H1 (cell line): ENCODE data around the gene RMND5B. TPM values are rescaled to one million over a fixed set of nuclear protein-coding genes. Genes with fewer than 3 reads are reported as not detected.

ENCODE experiments used
- CTCF ChIA-PET: fragments of 300-600 bp; sonication (Branson Sonifier 250); formaldehyde crosslinking; loops from one replicate; lab custom pipeline; 2021; ENCODE audit not compliant: partially characterized antibody; lab: Charles Lee
- POLR2A ChIA-PET: fragments of 300-600 bp; sonication (Branson Sonifier 250); formaldehyde crosslinking; loops from one replicate; lab custom pipeline; 2021; ENCODE audit warnings: inconsistent platforms; ENCODE audit not compliant: partially characterized antibody; lab: Charles Lee
- DNase-seq, 2 experiments: peaks; one replicate each; pipeline versions ENCODE4 v3.0.0 to v3.0.0-alpha.2; 2010 to 2022; ENCODE audit warnings: low spot score in 2 of 2, low read depth in 1 of 2, mixed read lengths in 1 of 2
- FAIRE-seq: peaks from 2 replicates; lab custom pipeline; 2011; peaks lifted over from hg19 to GRCh38; lab: Jason Lieb, UNC
- H2AFZ ChIP-seq: 2 replicates; pipeline ENCODE4 v1.8.1; 2012; ENCODE audit warnings: low read length, inconsistent platforms
- H2AK5ac ChIP-seq: 2 replicates; pipeline ENCODE4 v1.6.1; 2013; ENCODE audit warnings: low read depth, low read length
- H2BK120ac ChIP-seq: replicated peaks from 2 replicates; pipeline ENCODE3; 2013; ENCODE audit warnings: low read depth, low read length, inconsistent platforms
- H2BK12ac ChIP-seq: 2 replicates; pipeline ENCODE4 v1.6.1; 2013; ENCODE audit warnings: low read depth, low read length
- H2BK15ac ChIP-seq: 2 replicates; pipeline ENCODE4 v1.6.1; 2013; ENCODE audit warnings: low read length
- H2BK20ac ChIP-seq: 2 replicates; pipeline ENCODE4 v1.6.1; 2013; ENCODE audit warnings: low read length
- H2BK5ac ChIP-seq: 2 replicates; pipeline ENCODE4 v1.6.1; 2013; ENCODE audit warnings: low read depth, low read length
- H3K14ac ChIP-seq: 2 replicates; pipeline ENCODE4 v1.6.1; 2013; ENCODE audit warnings: inconsistent platforms; ENCODE audit not compliant: insufficient read length
- H3K18ac ChIP-seq: 2 replicates; pipeline ENCODE4 v1.6.1; 2013; ENCODE audit warnings: low read length; ENCODE audit errors: extremely low read depth
- H3K23ac ChIP-seq: 2 replicates; pipeline ENCODE4 v1.6.1; 2013; ENCODE audit warnings: inconsistent platforms; ENCODE audit not compliant: insufficient read length
- H3K23me2 ChIP-seq: 2 replicates; pipeline ENCODE4 v1.6.1; 2013; ENCODE audit warnings: low read depth, low read length
- H3K27ac ChIP-seq: 2 replicates; pipeline ENCODE4 v1.6.1; 2011; ENCODE audit warnings: low read depth, low read length, inconsistent platforms
- H3K27me3 ChIP-seq, 4 experiments: replicated peaks in 1 of 4; 1 replicate in 1 of 4; 2 replicates in 3 of 4; pipeline versions ENCODE4 v1.6.1 to v1.8.1; 2011 to 2013; ENCODE audit warnings: low read length in 3 of 4, mild to moderate bottlenecking in 3 of 4, inconsistent platforms in 2 of 4, mixed read lengths in 2 of 4, moderate library complexity in 1 of 4; ENCODE audit not compliant: control insufficient read depth in 3 of 4, insufficient read depth in 3 of 4; ENCODE audit errors: extremely low read depth in 1 of 4
- H3K36me3 ChIP-seq, 4 experiments: 2 replicates each; pipeline versions ENCODE4 v1.6.1 to v1.8.1; 2011 to 2013; ENCODE audit warnings: mild to moderate bottlenecking in 4 of 4, low read length in 3 of 4, moderate library complexity in 2 of 4, control low read depth in 1 of 4, inconsistent platforms in 1 of 4; ENCODE audit not compliant: insufficient read depth in 4 of 4, control insufficient read depth in 2 of 4
- H3K4ac ChIP-seq: replicated peaks from 2 replicates; pipeline ENCODE3; 2013; ENCODE audit warnings: low read length, low read depth, mixed read lengths, inconsistent platforms; ENCODE audit not compliant: insufficient read length
- H3K4me1 ChIP-seq, 4 experiments: replicated peaks in 1 of 4; 1 replicate in 1 of 4; 2 replicates in 3 of 4; pipeline versions ENCODE4 v1.6.1 to v1.8.1; 2011 to 2013; ENCODE audit warnings: low read length in 3 of 4, inconsistent platforms in 2 of 4, mixed read lengths in 1 of 4; ENCODE audit not compliant: insufficient read depth in 4 of 4, control insufficient read depth in 3 of 4
- H3K4me2 ChIP-seq, 2 experiments: 2 replicates each; pipeline versions ENCODE4 v1.6.1 to v1.8.1; 2011 to 2013; ENCODE audit warnings: low read depth in 2 of 2, low read length in 2 of 2, control low read depth in 1 of 2, inconsistent platforms in 1 of 2, mild to moderate bottlenecking in 1 of 2; ENCODE audit not compliant: insufficient read depth in 1 of 2
- H3K4me3 ChIP-seq, 4 experiments: fragments of 200-600, 300-600 bp in 1 of 4; sonication (generic), shearing (Covaris generic), sonication (Bioruptor Twin) in 1 of 4; 2 replicates each; pipeline versions ENCODE4 v1.5.1 to v1.8.1; 2011 to 2016; ENCODE audit warnings: low read length in 4 of 4, low read depth in 3 of 4, control low read depth in 2 of 4, inconsistent platforms in 2 of 4, mild to moderate bottlenecking in 2 of 4, mixed read lengths in 1 of 4, moderate library complexity in 1 of 4; ENCODE audit not compliant: insufficient read depth in 2 of 4; ENCODE audit errors: extremely low read depth in 1 of 4
- H3K56ac ChIP-seq: replicated peaks from 2 replicates; pipeline ENCODE3; 2013; ENCODE audit warnings: low read depth, mild to moderate bottlenecking, mixed read lengths, low read length, inconsistent platforms; ENCODE audit not compliant: insufficient read length
- H3K79me1 ChIP-seq: 2 replicates; pipeline ENCODE4 v1.6.1; 2013; ENCODE audit warnings: low read depth, low read length, control low read depth
- H3K79me2 ChIP-seq, 2 experiments: 2 replicates each; pipeline versions ENCODE4 v1.6.1 to v1.8.1; 2012 to 2013; ENCODE audit warnings: low read length in 2 of 2, mild to moderate bottlenecking in 2 of 2, inconsistent platforms in 1 of 2; ENCODE audit not compliant: insufficient read depth in 2 of 2, control insufficient read depth in 1 of 2
- H3K9ac ChIP-seq, 4 experiments: replicated peaks in 1 of 4; 1 replicate in 1 of 4; 2 replicates in 3 of 4; pipeline versions ENCODE4 v1.6.1 to v1.8.1; 2011 to 2013; ENCODE audit warnings: low read depth in 3 of 4, low read length in 3 of 4, control low read depth in 2 of 4, mild to moderate bottlenecking in 2 of 4, moderate library complexity in 2 of 4, inconsistent platforms in 1 of 4; ENCODE audit errors: extremely low read depth in 1 of 4
- H3K9me3 ChIP-seq, 2 experiments: 2 replicates each; pipeline versions ENCODE4 v1.6.1 to v1.8.1; 2012 to 2013; ENCODE audit warnings: mild to moderate bottlenecking in 2 of 2, moderate library complexity in 2 of 2, control low read depth in 1 of 2, inconsistent platforms in 1 of 2, low read depth in 1 of 2, low read length in 1 of 2, mixed read lengths in 1 of 2; ENCODE audit not compliant: insufficient read depth in 2 of 2
- H4K20me1 ChIP-seq, 2 experiments: replicated peaks in 1 of 2; 2 replicates each; pipeline versions ENCODE3 to v1.8.1; 2011 to 2013; ENCODE audit warnings: inconsistent platforms in 2 of 2, low read length in 2 of 2, mild to moderate bottlenecking in 1 of 2; ENCODE audit not compliant: insufficient read depth in 2 of 2, control insufficient read depth in 1 of 2
- H4K5ac ChIP-seq: 2 replicates; pipeline ENCODE4 v1.6.1; 2013; ENCODE audit warnings: low read length, low read depth, mixed read lengths, inconsistent platforms; ENCODE audit not compliant: insufficient read length
- H4K8ac ChIP-seq: 2 replicates; pipeline ENCODE4 v1.8.0; 2013; ENCODE audit warnings: mild to moderate bottlenecking, moderate library complexity, low read length, inconsistent platforms; ENCODE audit not compliant: insufficient read depth; ENCODE audit errors: extremely low read depth
- H4K91ac ChIP-seq: replicated peaks from 2 replicates; pipeline ENCODE3; 2013; ENCODE audit warnings: low read length, mixed read lengths, inconsistent platforms; ENCODE audit not compliant: insufficient read length
- ATF2 ChIP-seq: IDR thresholded peaks from 2 replicates; pipeline ENCODE4 v1.6.1; 2012; ENCODE audit warnings: low read length, inconsistent platforms
- CBX5 ChIP-seq: fragments of 300-800, 300-1000 bp; sonication (generic); IDR thresholded peaks from 2 replicates; pipeline ENCODE4 v1.7.1; 2016; ENCODE audit warnings: antibody characterized with exemption, low read length, low read depth
- FOSL1 ChIP-seq: IDR thresholded peaks from 2 replicates; pipeline ENCODE4 v1.6.1; 2011; ENCODE audit warnings: mild to moderate bottlenecking, low read depth, low read length, moderate library complexity; ENCODE audit not compliant: insufficient read depth
- NANOG ChIP-seq: IDR thresholded peaks from 2 replicates; pipeline ENCODE4 v1.6.1; 2011; ENCODE audit warnings: low read length, low read depth, mild to moderate bottlenecking, inconsistent platforms; ENCODE audit not compliant: insufficient read depth, poor library complexity, severe bottlenecking
- RFX5 ChIP-seq: IDR thresholded peaks from 2 replicates; pipeline ENCODE4 v1.6.1; 2011; ENCODE audit warnings: low read depth, low read length, improper control_type of control experiment, borderline replicate concordance
- RNF2 ChIP-seq: fragments of 200-900, 300-1000 bp; sonication (generic); IDR thresholded peaks from 2 replicates; pipeline ENCODE4 v1.7.1; 2016; ENCODE audit warnings: borderline replicate concordance, low read depth, mild to moderate bottlenecking, antibody characterized with exemption, low read length; ENCODE audit not compliant: poor library complexity, severe bottlenecking; ENCODE audit errors: missing control alignments
- RXRA ChIP-seq: IDR thresholded peaks from 2 replicates; pipeline ENCODE4 v1.6.1; 2011; ENCODE audit warnings: low read depth, mild to moderate bottlenecking, low read length, moderate library complexity; ENCODE audit not compliant: insufficient read depth
- SIRT6 ChIP-seq: IDR thresholded peaks from one replicate; pipeline ENCODE4 v1.7.1; 2012; ENCODE audit warnings: low read length, inconsistent platforms
- TBP ChIP-seq: IDR thresholded peaks from 2 replicates; pipeline ENCODE4 v1.6.1; 2011; ENCODE audit warnings: low read depth, low read length, improper control_type of control experiment
- WGBS, 2 experiments: shearing (Covaris generic) in 1 of 2; methylation state at CpG; one replicate each; pipeline versions ENCODE4 v1.1.6 to v1.1.7; 2013 to 2015; ENCODE audit warnings: low lambda C conversion rate in 2 of 2, mixed read lengths in 2 of 2, inconsistent platforms in 1 of 2, low coverage in 1 of 2, missing lambda C conversion rate in 1 of 2; ENCODE audit not compliant: insufficient replicate concordance in 2 of 2, insufficient coverage in 1 of 2, insufficient read length in 1 of 2; ENCODE audit errors: extremely low coverage in 1 of 2, missing lambda C conversion rate in 1 of 2; 5-methylcytosine and 5-hydroxymethylcytosine counted together
- polyA plus RNA-seq, 7 experiments: library from polyadenylated mRNA; depleted of rRNA in 3 of 7; stranded (reverse) in 5 of 7; unstranded in 2 of 7; fragments of >200 nt in 5 of 7; fragments of 200-250 nt in 2 of 7; gene quantifications; 1 replicate in 5 of 7; 2 replicates in 1 of 7; 4 replicates in 1 of 7; pipeline versions ENCODE4 v1.2.1 to v1.2.3, GENCODE V29; 2011 to 2013; ENCODE audit warnings: missing spikeins in 2 of 7, mixed read lengths in 2 of 7
- total RNA-seq: library from RNA; stranded (reverse); fragmentation: NEBNext Ultra II Directional; extraction: Animal tissue kit (Norgen Biotek cat#: 25700); gene quantifications from 2 replicates; pipeline ENCODE4 v1.2.1, GENCODE V29; 2021

RMND5B gene
- total and polyA plus RNA-seq, 2 of the 8 experiments (the other 6 are each of a cell fraction or from before 2014, with no cell fraction given), result 75.9 to 90.2 TPM

GRCh38 chr5:178180141-178180863 is 49.5 kb downstream of the RMND5B start:
- FAIRE-seq, result peak; percentile 96
- whole genome bisulfite sequencing, 2 experiments, result 2% methylated on average over 9 of the region's 9 CpGs; no CpG with 5 or more reads in 1 of the 2 experiments
- TF ChIP-seq ATF2 (no peak), TBP (peak; percentile 79), FOSL1 (no peak), NANOG (no peak), CBX5 (no peak), RNF2 (no peak), RFX5 (no peak), SIRT6 (no peak), RXRA (no peak)

More at GRCh38 chr5:178180141-178180863, 49.5 kb downstream of the RMND5B start:
- peak overlapping the region; percentile 99 for H3K18ac ChIP-seq
- H3K4me2 ChIP-seq, result peak overlapping the region; percentile 83 to 86
- peak overlapping the region; percentile 46 for H4K5ac ChIP-seq
- peak; percentile 79 to 89 for DNase-seq
- peak overlapping the region; percentile 87; the same call in 1 of the 2 replicates for H4K8ac ChIP-seq
- H3K4me1 ChIP-seq, result peaks cover 0 to 25% (median 16%) of the 10 kb centered on the region in 4 experiments; a peak in 6 of 7 replicates
- H2BK120ac ChIP-seq, result peak overlapping the region; percentile 80
- H4K20me1 ChIP-seq, result no peaks in the 10 kb centered on the region
- H3K9me3 ChIP-seq, result no peaks in the 10 kb centered on the region
- no peaks in the 10 kb centered on the region for H3K79me1 ChIP-seq
- H2AFZ ChIP-seq, result no peak overlapping the region
- H3K4ac ChIP-seq, result peak overlapping the region; percentile 82
- peak overlapping the region; percentile 88; the same call in 1 of the 2 replicates for H2BK15ac ChIP-seq
- H3K9ac ChIP-seq, result peak overlapping the region in 3 of 4 experiments; percentile 70 to 90 (median 81); a peak in 6 of 7 replicates
- peak overlapping the region; percentile 60 for H3K56ac ChIP-seq
- H3K4me3 ChIP-seq, result peak overlapping the region; percentile 20 to 49 (median 26); a peak in 6 of 8 replicates
- peak overlapping the region; percentile 97 for H2BK5ac ChIP-seq
- H3K27me3 ChIP-seq, result no peaks in the 10 kb centered on the region
- no peak overlapping the region for H3K14ac ChIP-seq
- H3K79me2 ChIP-seq, result no peaks in the 10 kb centered on the region
- CTCF ChIA-PET, result interaction anchor here (0.6 to 7.2 kb wide), 10 partner anchors 11 to 263 kb away, joined by 3 to 54 read pairs (median 4); partner anchors contain the start of gene HNRNPAB
- 0 out of 2 replicates have a peak, but pooled peaks cover 2% of the 10 kb centered on the region for H3K23me2 ChIP-seq
- H3K27ac ChIP-seq, result peak overlapping the region; percentile 98
- H3K36me3 ChIP-seq, result no peaks in the 10 kb centered on the region
- no peak overlapping the region for H3K23ac ChIP-seq
- POLR2A ChIA-PET, result interaction anchor here (0.7 to 38.5 kb wide), 27 partner anchors 10 to 1974 kb away, joined by 3 to 985 read pairs (median 4); partner anchors contain the start of genes HNRNPAB, NHP2 and PHYKPL
- no peak overlapping the region; the same call in 1 of the 2 replicates for H2AK5ac ChIP-seq
- peak overlapping the region; percentile 94; the same call in 1 of the 2 replicates for H2BK20ac ChIP-seq
- peak overlapping the region; percentile 94 for H4K91ac ChIP-seq
- H2BK12ac ChIP-seq, result peak overlapping the region; percentile 96
